DND-41 (cell line): ENCODE results near the gene TXK.

ENCODE experiments used
- ATAC-seq: fragments of 200-7000 bp; cut with Tn5 transposase; 3 replicates; pipeline ENCODE4 v1.9.1; 2021; ENCODE audit warnings: low read depth; ENCODE audit not compliant: insufficient read depth
- DNase-seq: peaks from one replicate; pipeline ENCODE4 v3.0.0-alpha.2; 2020
- H2AFZ ChIP-seq: 2 replicates; pipeline ENCODE4 v1.6.0; 2012; ENCODE audit warnings: low read depth, low read length
- H3K27ac ChIP-seq: 2 replicates; pipeline ENCODE4 v1.5.1; 2012; ENCODE audit warnings: low read length, inconsistent platforms
- H3K27me3 ChIP-seq: fragments of 200-600 bp; sonication (generic); 2 replicates; pipeline ENCODE4 v1.6.0; 2012; ENCODE audit warnings: low read length, mild to moderate bottlenecking, inconsistent platforms; ENCODE audit not compliant: insufficient read depth, poor library complexity
- H3K36me3 ChIP-seq: 2 replicates; pipeline ENCODE4 v1.5.1; 2012; ENCODE audit warnings: low read length, inconsistent platforms; ENCODE audit not compliant: insufficient read depth
- H3K4me1 ChIP-seq: 2 replicates; pipeline ENCODE4 v1.5.1; 2012; ENCODE audit warnings: mild to moderate bottlenecking, low read length; ENCODE audit not compliant: insufficient read depth
- H3K4me2 ChIP-seq: 2 replicates; pipeline ENCODE4 v1.6.0; 2012; ENCODE audit warnings: mild to moderate bottlenecking, moderate library complexity, low read length, inconsistent platforms; ENCODE audit not compliant: insufficient read depth
- H3K4me3 ChIP-seq, 2 experiments: fragments of 200-600 bp in 1 of 2; shearing (Covaris generic) in 1 of 2; 2 replicates each; pipeline ENCODE4 v1.5.1; 2012 to 2016; ENCODE audit warnings: inconsistent platforms in 2 of 2, low read length in 2 of 2, mild to moderate bottlenecking in 2 of 2, low read depth in 1 of 2, moderate library complexity in 1 of 2
- H3K79me2 ChIP-seq: 2 replicates; pipeline ENCODE4 v1.6.0; 2012; ENCODE audit warnings: low read length, inconsistent platforms; ENCODE audit not compliant: insufficient read depth
- H3K9ac ChIP-seq: 2 replicates; pipeline ENCODE4 v1.6.0; 2012; ENCODE audit warnings: low read depth, mild to moderate bottlenecking, inconsistent platforms, low read length, moderate library complexity
- H3K9me3 ChIP-seq: 2 replicates; pipeline ENCODE4 v1.5.1; 2012; ENCODE audit warnings: low read length, moderate library complexity, mild to moderate bottlenecking, inconsistent platforms; ENCODE audit not compliant: insufficient read depth, severe bottlenecking
- H4K20me1 ChIP-seq: 2 replicates; pipeline ENCODE4 v1.6.0; 2012; ENCODE audit warnings: low read length; ENCODE audit not compliant: insufficient read depth
- EZH2 ChIP-seq: IDR thresholded peaks from 3 replicates; pipeline ENCODE4 v1.6.1; 2012; ENCODE audit warnings: borderline replicate concordance, low read depth, mild to moderate bottlenecking, moderate library complexity, low read length, inconsistent platforms; ENCODE audit not compliant: severe bottlenecking
- TF ChIP-seq, protein P1 (sequence below): IDR thresholded peaks from 2 replicates; pipeline ENCODE4 v1.5.1; 2012; ENCODE audit warnings: borderline replicate concordance, low read length, moderate library complexity, mild to moderate bottlenecking; ENCODE audit not compliant: poor library complexity, severe bottlenecking; ENCODE audit errors: extremely low read depth

Gene TXK

DNA sequence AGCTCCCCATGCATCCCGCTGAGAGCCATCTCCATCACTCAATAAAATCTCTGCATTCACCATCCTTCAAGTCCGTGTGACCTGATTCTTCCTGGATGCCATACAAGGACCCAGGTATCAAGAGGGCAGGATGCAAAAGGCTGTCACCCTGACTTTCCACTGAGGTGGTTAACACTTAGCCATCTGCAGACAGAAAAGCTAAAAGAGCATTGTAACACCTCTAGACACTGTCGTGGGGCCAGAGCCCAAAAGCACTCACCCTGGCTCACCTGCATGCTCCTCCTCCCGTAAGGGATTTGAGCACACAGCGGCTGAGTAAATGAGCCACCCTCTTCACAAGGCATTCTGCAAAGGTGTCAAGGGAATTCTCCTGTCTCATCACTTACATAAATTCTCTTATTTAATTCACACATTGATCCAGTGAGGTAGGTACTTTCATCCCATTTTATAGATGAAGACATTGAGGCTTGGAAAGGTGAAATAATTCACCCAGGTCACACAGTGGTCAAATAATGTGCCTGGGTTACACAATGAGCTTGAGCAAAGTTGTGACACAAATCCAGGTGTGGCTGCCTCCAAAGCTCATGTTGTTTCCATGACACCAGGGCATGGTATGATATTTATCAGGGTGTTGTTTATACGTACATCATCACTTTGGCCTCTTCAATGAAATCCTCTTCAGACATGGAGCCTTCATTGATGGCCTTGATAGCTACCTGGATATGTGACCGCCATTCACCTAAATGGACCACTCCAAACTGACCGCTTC is 48.0 kb downstream of the TXK start:
- Histone ChIP-seq H3K27ac (no peak overlapping the region), H3K4me1 (no peaks in the 10 kb centered on the region)
- no peak for DNase-seq

DNA sequence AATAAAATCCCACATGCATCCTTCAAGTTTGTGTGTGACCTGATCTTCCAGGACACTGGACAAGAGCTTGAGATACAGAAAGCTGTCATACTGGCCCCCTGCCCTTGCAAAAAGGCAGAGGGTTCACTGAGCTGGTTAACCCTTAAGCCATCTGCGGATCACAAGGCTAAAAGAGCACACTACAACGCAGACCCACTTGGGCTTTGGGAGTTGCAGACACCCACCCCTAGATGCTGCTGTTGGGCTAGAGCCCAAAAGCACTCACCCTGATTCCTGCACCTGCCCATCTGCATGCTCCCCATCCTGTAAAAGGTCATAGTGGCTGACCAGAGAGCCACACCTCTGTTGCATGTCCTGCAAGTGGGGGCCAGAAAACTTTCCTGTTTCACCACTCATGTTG is 51.1 kb downstream of the TXK start:
- H3K27me3 ChIP-seq: no peaks in the 10 kb centered on the region
- no peak overlapping the region for H3K4me2 ChIP-seq
- H3K9me3 ChIP-seq: no peaks in the 10 kb centered on the region
- no peak overlapping the region for H3K4me3 ChIP-seq
- H3K9ac ChIP-seq: no peak overlapping the region
- H3K36me3 ChIP-seq: no peaks in the 10 kb centered on the region
- TF ChIP-seq, protein P1, sequence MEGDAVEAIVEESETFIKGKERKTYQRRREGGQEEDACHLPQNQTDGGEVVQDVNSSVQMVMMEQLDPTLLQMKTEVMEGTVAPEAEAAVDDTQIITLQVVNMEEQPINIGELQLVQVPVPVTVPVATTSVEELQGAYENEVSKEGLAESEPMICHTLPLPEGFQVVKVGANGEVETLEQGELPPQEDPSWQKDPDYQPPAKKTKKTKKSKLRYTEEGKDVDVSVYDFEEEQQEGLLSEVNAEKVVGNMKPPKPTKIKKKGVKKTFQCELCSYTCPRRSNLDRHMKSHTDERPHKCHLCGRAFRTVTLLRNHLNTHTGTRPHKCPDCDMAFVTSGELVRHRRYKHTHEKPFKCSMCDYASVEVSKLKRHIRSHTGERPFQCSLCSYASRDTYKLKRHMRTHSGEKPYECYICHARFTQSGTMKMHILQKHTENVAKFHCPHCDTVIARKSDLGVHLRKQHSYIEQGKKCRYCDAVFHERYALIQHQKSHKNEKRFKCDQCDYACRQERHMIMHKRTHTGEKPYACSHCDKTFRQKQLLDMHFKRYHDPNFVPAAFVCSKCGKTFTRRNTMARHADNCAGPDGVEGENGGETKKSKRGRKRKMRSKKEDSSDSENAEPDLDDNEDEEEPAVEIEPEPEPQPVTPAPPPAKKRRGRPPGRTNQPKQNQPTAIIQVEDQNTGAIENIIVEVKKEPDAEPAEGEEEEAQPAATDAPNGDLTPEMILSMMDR: no peak
- no peak for TF ChIP-seq EZH2
- H2AFZ ChIP-seq: no peak overlapping the region
- ATAC-seq (no peak), DNase-seq (no peak)
- no peaks in the 10 kb centered on the region for H4K20me1 ChIP-seq
- no peak overlapping the region for H3K27ac ChIP-seq
- no peaks in the 10 kb centered on the region for H3K4me1 ChIP-seq
- no peaks in the 10 kb centered on the region for H3K79me2 ChIP-seq

More for the DNA sequence above, 48.0 kb downstream of the TXK start:
- Histone ChIP-seq H3K36me3 (no peaks in the 10 kb centered on the region), H3K27me3 (no peaks in the 10 kb centered on the region), H3K9me3 (no peaks in the 10 kb centered on the region), H3K9ac (no peak overlapping the region), H2AFZ (no peak overlapping the region), H3K4me2 (no peak overlapping the region), H3K4me3 (no peak overlapping the region), H3K79me2 (no peaks in the 10 kb centered on the region), H4K20me1 (no peaks in the 10 kb centered on the region)
- TF ChIP-seq, protein P1: no peak
- no peak for TF ChIP-seq EZH2
- no peak for ATAC-seq

DNA sequence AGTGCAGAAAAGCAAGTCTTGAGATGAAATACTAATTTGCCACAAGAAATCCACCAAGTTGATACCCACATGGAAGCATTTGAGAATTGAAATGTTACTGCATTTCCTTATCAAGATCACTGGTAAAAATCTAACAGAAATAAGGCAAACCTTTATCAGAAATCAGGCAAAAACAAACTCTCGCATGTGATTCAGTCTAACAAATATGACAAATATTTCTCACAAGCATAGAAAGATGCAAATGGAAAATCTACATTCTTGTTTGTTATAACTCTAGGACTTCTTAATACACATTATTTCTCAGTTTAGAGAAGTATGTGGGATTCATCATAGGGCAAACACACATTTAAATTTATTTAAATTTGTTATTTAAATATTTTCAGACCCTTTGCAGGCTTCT is 52.9 kb downstream of the TXK start:
- H3K4me3 ChIP-seq: no peak overlapping the region
- H3K27me3 ChIP-seq: no peaks in the 10 kb centered on the region
- no peaks in the 10 kb centered on the region for H3K9me3 ChIP-seq
- H3K4me2 ChIP-seq: no peak overlapping the region
- H3K27ac ChIP-seq: no peak overlapping the region
- ATAC-seq: no peak
- no peak overlapping the region for H3K9ac ChIP-seq
- H4K20me1 ChIP-seq: no peaks in the 10 kb centered on the region
- TF ChIP-seq EZH2: no peak
- TF ChIP-seq, protein P1: no peak
- H3K4me1 ChIP-seq: no peaks in the 10 kb centered on the region
- H3K36me3 ChIP-seq: no peaks in the 10 kb centered on the region
- no peak overlapping the region for H2AFZ ChIP-seq
- no peaks in the 10 kb centered on the region for H3K79me2 ChIP-seq
- DNase-seq: no peak
